Endothelial cell of umbilical vein (primary cell): ENCODE results near the gene GRID1. TPM values are rescaled to one million over a fixed set of nuclear protein-coding genes. Genes with fewer than 3 reads are reported as not detected.

Source experiments
- BruUV-seq: library from RNA; stranded (reverse); fragments of 400-500 nt; replicated peaks from 2 replicates; lab custom pipeline; 2021; lab: Mats Ljungman, UMichigan
- CTCF ChIA-PET: fragments of 300-600, 350-600 bp; sonication (Branson Sonifier 250); formaldehyde crosslinking; loops from one replicate; lab custom pipeline; 2021; ENCODE audit warnings: antibody characterized with exemption, inconsistent platforms; lab: Charles Lee
- POLR2A ChIA-PET: fragments of 300-600, 350-600 bp; sonication (Branson Sonifier 250); formaldehyde crosslinking; loops from one replicate; lab custom pipeline; 2021; ENCODE audit warnings: antibody characterized with exemption, inconsistent platforms; lab: Charles Lee
- DNase-seq: peaks from one replicate; pipeline ENCODE4 v3.0.0-alpha.2; 2011; ENCODE audit warnings: low read depth, low spot score
- FAIRE-seq: peaks from 2 replicates; lab custom pipeline; 2011; peaks lifted over from hg19 to GRCh38; lab: Jason Lieb, UNC
- H2AFZ ChIP-seq: 2 replicates; pipeline ENCODE4 v1.6.0; 2012; ENCODE audit warnings: low read depth, low read length, control low read depth, inconsistent platforms
- H3K27ac ChIP-seq: 2 replicates; pipeline ENCODE4 v1.5.1; 2011; ENCODE audit warnings: low read depth, mild to moderate bottlenecking, control low read depth, low read length, moderate library complexity; ENCODE audit not compliant: insufficient read depth
- H3K27me3 ChIP-seq, 2 experiments: 2 replicates each; pipeline versions ENCODE4 v1.6.0 to v1.6.1; 2011; ENCODE audit warnings: low read length in 2 of 2, mixed read lengths in 1 of 2; ENCODE audit not compliant: control insufficient read depth in 2 of 2, insufficient read depth in 2 of 2
- H3K36me3 ChIP-seq, 2 experiments: 2 replicates in 1 of 2; 3 replicates in 1 of 2; pipeline ENCODE4 v1.5.1; 2011; ENCODE audit warnings: low read length in 2 of 2, mild to moderate bottlenecking in 1 of 2, moderate library complexity in 1 of 2; ENCODE audit not compliant: control insufficient read depth in 2 of 2, insufficient read depth in 2 of 2; ENCODE audit errors: extremely low read depth in 1 of 2
- H3K4me1 ChIP-seq: 3 replicates; pipeline ENCODE4 v1.5.1; 2011; ENCODE audit warnings: mild to moderate bottlenecking, low read length; ENCODE audit not compliant: control insufficient read depth, insufficient read depth; ENCODE audit errors: extremely low read depth
- H3K4me2 ChIP-seq: 2 replicates; pipeline ENCODE4 v1.6.1; 2011; ENCODE audit warnings: low read length, control low read depth, mixed read lengths; ENCODE audit not compliant: insufficient read depth
- H3K4me3 ChIP-seq, 3 experiments: fragments of 200-600 bp in 1 of 3; sonication (generic), shearing (Covaris generic) in 1 of 3; replicated peaks in 1 of 3; 2 replicates each; pipeline ENCODE4 v1.5.1; 2011 to 2016; ENCODE audit warnings: control low read depth in 3 of 3, low read length in 3 of 3, mild to moderate bottlenecking in 2 of 3, inconsistent platforms in 1 of 3, low read depth in 1 of 3, moderate library complexity in 1 of 3; ENCODE audit not compliant: insufficient read depth in 1 of 3
- H3K79me2 ChIP-seq: 2 replicates; pipeline ENCODE4 v1.6.0; 2012; ENCODE audit warnings: low read length, inconsistent platforms; ENCODE audit not compliant: control insufficient read depth, insufficient read depth
- H3K9ac ChIP-seq: replicated peaks from 2 replicates; pipeline ENCODE3; 2011; ENCODE audit warnings: low read length, control low read depth; ENCODE audit not compliant: insufficient read depth; ENCODE audit errors: extremely low read depth
- H3K9me1 ChIP-seq: replicated peaks from 3 replicates; pipeline ENCODE4 v1.6.0; 2011; ENCODE audit warnings: mild to moderate bottlenecking, low read length; ENCODE audit not compliant: control insufficient read depth, insufficient read depth; ENCODE audit errors: extremely low read depth
- H3K9me3 ChIP-seq: replicated peaks from 2 replicates; pipeline ENCODE4 v1.5.1; 2012; ENCODE audit warnings: low read length, inconsistent platforms; ENCODE audit not compliant: control insufficient read depth, insufficient read depth
- H4K20me1 ChIP-seq: replicated peaks from 2 replicates; pipeline ENCODE3; 2011; ENCODE audit warnings: mild to moderate bottlenecking, low read length; ENCODE audit not compliant: control insufficient read depth, insufficient read depth; ENCODE audit errors: extremely low read depth
- FOS ChIP-seq: IDR thresholded peaks from 2 replicates; pipeline ENCODE4 v1.6.1; 2011; ENCODE audit warnings: mild to moderate bottlenecking, low read length, moderate library complexity, borderline replicate concordance; ENCODE audit not compliant: insufficient read depth
- GATA2 ChIP-seq: IDR thresholded peaks from 2 replicates; pipeline ENCODE4 v1.7.0; 2011; ENCODE audit warnings: low read depth, mild to moderate bottlenecking, moderate library complexity, mixed read lengths, low read length; ENCODE audit not compliant: insufficient read length, insufficient read depth
- JUN ChIP-seq: IDR thresholded peaks from 2 replicates; pipeline ENCODE4 v1.6.1; 2011; ENCODE audit warnings: borderline replicate concordance, low read depth; ENCODE audit not compliant: insufficient read length, insufficient read depth
- MYC ChIP-seq: IDR thresholded peaks from one replicate; pipeline ENCODE4 v1.6.1; 2011; ENCODE audit warnings: mild to moderate bottlenecking, low read depth, low read length
- POLR2AphosphoS5 ChIP-seq: IDR thresholded peaks from 2 replicates; pipeline ENCODE4 v1.6.1; 2012; ENCODE audit warnings: low read depth, mild to moderate bottlenecking, control low read depth, low read length, moderate library complexity; ENCODE audit not compliant: insufficient read depth
- dilution Hi-C: fragments of 300-500 bp; cut with MboI; formaldehyde crosslinking; loops from one replicate; pipeline ENCODE4 v1.15.0; 2019; ENCODE audit warnings: low sequenced_read_pairs; ENCODE audit not compliant: extremely low pct_ligation_motif_present
- intact Hi-C: fragments of 100-400 bp; cut with micrococcal nuclease; formaldehyde crosslinking; loops from one replicate; pipeline ENCODE4 v1.10.0; 2022
- polyA plus RNA-seq, 4 experiments: library from polyadenylated mRNA; depleted of rRNA in 3 of 4; stranded (reverse) in 3 of 4; unstranded in 1 of 4; fragments of >200 nt; gene quantifications; 2 replicates each; pipeline versions ENCODE4 v1.2.1 to v1.2.3, GENCODE V29; 2011 to 2012; ENCODE audit warnings: missing spikeins in 1 of 4
- total RNA-seq: library from RNA; stranded (reverse); gene quantifications from 2 replicates; pipeline ENCODE4 v1.2.3, GENCODE V29; 2021
- TF ChIP-seq, protein P1 (sequence below): IDR thresholded peaks from 2 replicates; pipeline ENCODE4 v1.6.1; 2011; ENCODE audit not compliant: insufficient read depth, insufficient read length
- TF ChIP-seq, protein P2 (sequence below), 2 donors: IDR thresholded peaks; 1 replicate in 1 of 2; 2 replicates in 1 of 2; pipeline ENCODE4 v1.5.1; 2011; ENCODE audit warnings: low read length in 2 of 2, mild to moderate bottlenecking in 2 of 2, moderate library complexity in 2 of 2, control low read depth in 1 of 2, inconsistent platforms in 1 of 2, low read depth in 1 of 2; ENCODE audit not compliant: insufficient read depth in 1 of 2; ENCODE audit errors: extremely low read depth in 1 of 2

GRID1 gene
- total and polyA plus RNA-seq, 2 donors (not counting 3 experiments of a cell fraction or from before 2014, with no cell fraction given) = not detected

DNA sequence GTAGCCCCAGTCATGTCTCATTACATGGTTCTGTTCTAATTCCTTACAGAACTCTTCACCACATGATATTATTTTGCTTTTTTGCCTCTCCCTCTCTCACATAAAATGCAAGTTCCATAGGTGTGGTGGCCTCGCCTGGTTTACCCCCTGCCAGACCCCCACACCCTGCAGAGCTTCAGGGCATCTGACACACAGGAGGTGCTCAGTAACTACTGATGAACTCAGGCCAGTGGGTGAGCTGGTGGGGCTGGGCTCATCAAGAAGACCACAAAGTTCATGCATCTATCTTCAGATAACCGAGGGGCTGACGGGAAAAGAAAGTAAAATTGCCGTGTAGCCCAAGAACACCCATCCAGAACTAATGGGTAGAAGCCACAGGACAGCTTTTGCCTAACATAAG lies 253.1 kb downstream of the GRID1 start:
- no peaks in the 10 kb centered on the region for H3K9me1 ChIP-seq
- FAIRE-seq (no peak), DNase-seq (no peak)
- no peaks in the 10 kb centered on the region for H4K20me1 ChIP-seq
- no peaks in the 10 kb centered on the region for H3K4me1 ChIP-seq
- H3K79me2 ChIP-seq = no peaks in the 10 kb centered on the region
- no TSS peak for BruUV-seq
- no peaks in the 10 kb centered on the region for H3K36me3 ChIP-seq
- no peak overlapping the region for H3K9ac ChIP-seq
- POLR2A ChIA-PET = no interaction called here
- no peaks in the 10 kb centered on the region for H3K27me3 ChIP-seq
- TF ChIP-seq JUN = no peak
- TF ChIP-seq, protein P1, sequence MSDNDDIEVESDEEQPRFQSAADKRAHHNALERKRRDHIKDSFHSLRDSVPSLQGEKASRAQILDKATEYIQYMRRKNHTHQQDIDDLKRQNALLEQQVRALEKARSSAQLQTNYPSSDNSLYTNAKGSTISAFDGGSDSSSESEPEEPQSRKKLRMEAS = no peak
- no peak for TF ChIP-seq POLR2AphosphoS5
- no peak for TF ChIP-seq FOS
- TF ChIP-seq, protein P2, sequence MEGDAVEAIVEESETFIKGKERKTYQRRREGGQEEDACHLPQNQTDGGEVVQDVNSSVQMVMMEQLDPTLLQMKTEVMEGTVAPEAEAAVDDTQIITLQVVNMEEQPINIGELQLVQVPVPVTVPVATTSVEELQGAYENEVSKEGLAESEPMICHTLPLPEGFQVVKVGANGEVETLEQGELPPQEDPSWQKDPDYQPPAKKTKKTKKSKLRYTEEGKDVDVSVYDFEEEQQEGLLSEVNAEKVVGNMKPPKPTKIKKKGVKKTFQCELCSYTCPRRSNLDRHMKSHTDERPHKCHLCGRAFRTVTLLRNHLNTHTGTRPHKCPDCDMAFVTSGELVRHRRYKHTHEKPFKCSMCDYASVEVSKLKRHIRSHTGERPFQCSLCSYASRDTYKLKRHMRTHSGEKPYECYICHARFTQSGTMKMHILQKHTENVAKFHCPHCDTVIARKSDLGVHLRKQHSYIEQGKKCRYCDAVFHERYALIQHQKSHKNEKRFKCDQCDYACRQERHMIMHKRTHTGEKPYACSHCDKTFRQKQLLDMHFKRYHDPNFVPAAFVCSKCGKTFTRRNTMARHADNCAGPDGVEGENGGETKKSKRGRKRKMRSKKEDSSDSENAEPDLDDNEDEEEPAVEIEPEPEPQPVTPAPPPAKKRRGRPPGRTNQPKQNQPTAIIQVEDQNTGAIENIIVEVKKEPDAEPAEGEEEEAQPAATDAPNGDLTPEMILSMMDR (IDR thresholded peaks at IDR 0.05; ENCODE audit: extremely low read depth in 1 of 2, insufficient read depth in 1 of 2, low read depth in 1 of 2, low read length in 2 of 2) = no peak
- TF ChIP-seq MYC = no peak
- no peak for TF ChIP-seq GATA2
- intact Hi-C loops (no loop called here), dilution Hi-C loops (no loop called here)
- no peak overlapping the region for H3K4me3 ChIP-seq
- H3K4me2 ChIP-seq = no peak overlapping the region
- no peak overlapping the region for H2AFZ ChIP-seq
- H3K9me3 ChIP-seq = no peaks in the 10 kb centered on the region
- CTCF ChIA-PET = no interaction called here
- H3K27ac ChIP-seq = no peak overlapping the region
